HG03060 (cell line): ENCODE data around the gene NFE2L1.
A peak's percentile ranks its signal among the peaks of the same experiment; 100 is the strongest.

ENCODE experiments used
- ATAC-seq: cut with Tn5 transposase; IDR thresholded peaks from one replicate; pipeline ENCODE4 v1.9.1; 2021; ENCODE audit warnings: low read depth, moderate number of reproducible peaks; ENCODE audit not compliant: unreplicated experiment

NFE2L1 gene

DNA sequence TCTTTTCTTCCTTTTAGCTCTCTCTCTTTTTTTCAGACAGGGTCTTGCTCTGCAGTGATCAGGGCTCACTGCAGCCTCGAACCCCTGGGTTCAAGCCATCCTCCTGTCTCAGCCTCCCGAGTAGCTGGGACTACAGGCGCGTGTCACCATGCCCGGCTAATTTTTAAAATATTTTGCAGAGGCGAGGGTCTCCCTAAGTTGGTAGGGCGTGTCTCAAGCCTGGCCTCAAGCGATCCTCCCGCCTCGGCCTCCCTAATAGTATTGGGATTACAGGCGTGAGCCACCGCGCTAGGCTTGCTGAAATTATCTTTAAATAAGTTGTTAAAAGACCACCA lies 58.6 kb downstream of the NFE2L1 start:
- ATAC-seq, result no peak

DNA sequence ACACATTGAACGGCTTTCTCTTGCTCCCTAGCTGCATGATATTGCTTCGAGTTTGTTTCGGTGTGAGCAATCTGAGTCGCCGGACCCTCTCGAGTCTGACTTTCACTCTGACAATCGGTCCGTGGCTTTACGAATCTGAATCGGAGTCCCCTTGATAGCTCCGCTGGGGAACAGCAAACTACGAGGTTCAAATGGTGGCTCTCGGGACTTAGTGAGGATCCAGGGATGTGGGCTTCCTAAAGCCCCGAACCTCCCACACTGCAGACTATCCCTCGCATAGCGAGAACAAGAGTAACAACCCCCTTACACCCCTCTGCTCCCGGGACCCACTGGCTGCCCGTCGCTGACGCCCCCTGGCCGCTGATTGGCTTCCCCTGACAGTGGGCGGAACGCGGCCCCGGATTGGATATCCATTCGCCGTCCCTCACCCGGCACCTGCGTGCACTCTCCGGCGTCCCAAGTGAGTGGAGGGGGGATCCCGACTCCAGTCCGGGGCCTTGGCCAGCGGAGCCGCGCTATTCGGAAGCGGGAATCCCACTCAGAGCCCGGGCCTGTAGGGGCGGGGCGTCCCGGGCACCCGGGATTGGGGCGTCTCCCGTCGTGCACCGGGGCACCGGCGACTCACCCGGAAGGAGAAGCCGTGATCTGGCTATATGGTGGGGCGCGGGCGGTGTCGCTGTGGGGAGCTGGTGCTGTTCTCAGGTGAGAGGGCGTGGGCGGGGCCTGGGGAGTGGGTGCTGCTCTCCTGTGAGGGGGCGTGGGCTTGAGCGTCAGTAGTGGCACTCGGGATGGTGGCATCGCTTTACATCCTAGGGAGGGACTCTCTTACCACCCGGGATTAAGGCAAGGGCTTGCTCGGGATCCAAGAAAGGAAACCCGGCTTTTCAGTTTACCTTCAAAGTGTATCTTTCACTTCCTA lies 59.2 kb downstream of the NFE2L1 start, which contains the start of gene SNX11:
Gene SNX11 (plus strand): TSS at position 630 of the 919 bp plus-strand sequence. CDS start 4,278 bp downstream, outside the sequence.
- peak; percentile 30 for ATAC-seq

DNA sequence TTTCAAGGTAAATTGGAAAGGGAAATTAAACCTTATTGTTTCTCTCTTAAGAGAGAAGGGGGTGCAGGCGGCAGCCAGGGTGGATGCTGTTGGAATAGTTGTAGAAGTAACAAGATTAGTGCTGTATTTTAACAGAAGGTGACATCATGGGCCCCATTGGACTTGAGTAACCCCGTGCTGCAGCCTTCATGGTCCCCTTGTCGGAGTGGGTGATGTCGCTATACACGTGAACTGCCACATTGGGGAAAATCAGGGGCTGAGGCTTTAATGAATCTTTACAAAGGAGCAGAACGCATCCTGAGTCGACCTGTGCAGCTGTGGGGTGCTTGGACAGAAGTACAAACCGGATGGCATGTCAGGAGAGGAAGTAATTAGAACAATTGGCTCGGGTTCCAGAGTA lies 62.6 kb downstream of the NFE2L1 start:
- no peak for ATAC-seq
